GM19468 (cell line): ENCODE measurements around the gene OTC.

Experiments
- ATAC-seq: cut with Tn5 transposase; IDR thresholded peaks from one replicate; pipeline ENCODE4 v1.9.1; 2021; ENCODE audit warnings: mild to moderate bottlenecking, moderate library complexity, moderate number of reproducible peaks; ENCODE audit not compliant: unreplicated experiment; ENCODE audit errors: extremely low read depth

The OTC gene

DNA sequence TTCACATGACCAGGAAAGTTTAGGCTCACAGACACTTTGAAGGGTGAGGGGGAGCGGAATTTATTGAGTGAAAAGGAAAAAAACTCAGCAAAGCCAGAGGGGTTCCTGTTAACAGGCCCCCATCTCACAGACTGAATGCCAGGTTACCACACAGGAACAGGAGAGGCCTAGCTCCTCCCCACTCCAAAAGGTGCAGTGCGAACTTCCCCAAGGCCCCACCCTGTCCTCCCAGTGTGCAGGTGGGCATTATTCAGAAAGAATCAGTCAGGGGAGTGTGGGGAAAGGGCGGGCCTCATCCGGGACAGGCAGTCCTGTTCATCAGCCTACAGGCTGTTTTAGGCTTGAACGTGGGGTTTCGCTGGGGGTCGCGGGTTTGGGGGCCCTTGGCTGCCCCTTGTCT lies 4.0 kb downstream of the OTC start:
- no peak for ATAC-seq

DNA sequence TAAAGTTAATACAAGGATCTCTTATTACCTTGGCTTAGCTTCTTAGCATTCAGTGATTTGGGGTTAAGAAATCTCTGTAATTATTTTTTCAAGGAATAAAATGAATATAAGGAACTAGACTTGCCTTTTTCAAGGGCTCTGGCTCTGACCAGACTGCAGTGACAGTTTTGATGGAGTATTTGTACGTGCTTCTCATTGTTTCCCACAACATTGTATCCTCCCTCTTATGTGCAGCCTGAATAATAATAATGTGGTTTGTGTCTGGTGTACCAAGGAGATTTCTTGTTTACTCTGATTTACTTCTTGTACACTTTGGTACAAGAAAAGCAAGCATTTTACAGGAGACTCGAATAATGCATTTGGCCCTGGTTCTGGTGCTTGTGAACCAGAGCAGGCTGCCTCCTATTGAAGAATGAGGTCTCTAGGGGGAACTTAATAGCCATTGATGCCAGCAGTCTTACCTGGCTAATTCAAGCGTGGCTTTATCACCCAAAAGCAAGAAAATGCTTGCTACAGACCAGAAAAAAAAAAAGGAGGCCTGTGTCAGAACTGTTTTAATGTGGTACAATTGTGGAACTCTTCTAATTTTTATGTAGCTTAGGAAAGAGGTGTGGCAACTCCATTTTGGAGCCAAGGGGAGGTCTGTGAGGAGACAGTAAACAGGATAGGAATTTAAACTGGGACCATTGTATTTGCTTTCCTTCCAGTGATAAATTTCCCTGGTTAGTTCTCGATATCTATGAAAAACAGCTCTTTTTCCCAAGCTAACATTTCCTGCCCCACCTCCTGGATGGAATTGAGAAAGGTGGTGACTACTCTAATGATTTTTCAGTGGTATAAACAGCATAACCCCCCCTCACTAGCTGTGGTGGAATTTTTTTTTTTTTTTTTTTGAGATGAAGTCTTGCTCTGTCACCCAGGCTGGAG lies 5.6 kb downstream of the OTC start:
- ATAC-seq = no peak

DNA sequence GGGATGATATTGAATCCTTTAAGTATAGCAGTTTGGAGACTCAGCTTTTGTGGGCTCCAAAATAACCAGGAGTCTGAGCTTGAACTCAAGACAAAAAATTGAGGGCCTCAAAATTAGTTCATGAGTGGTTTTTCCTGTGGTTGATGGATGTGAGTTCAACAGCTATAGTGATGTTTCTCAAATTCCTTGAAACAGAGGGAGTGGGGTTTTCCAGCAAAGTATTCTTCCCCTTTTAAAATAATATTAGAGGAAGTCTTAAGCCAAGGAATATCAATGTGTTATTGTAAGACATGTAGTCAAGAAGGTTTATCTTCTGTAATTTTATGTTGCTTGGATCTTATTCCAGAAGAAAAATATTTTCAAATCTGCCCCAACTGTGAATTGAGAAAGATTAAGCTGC lies 10.6 kb downstream of the OTC start:
- no peak for ATAC-seq

DNA sequence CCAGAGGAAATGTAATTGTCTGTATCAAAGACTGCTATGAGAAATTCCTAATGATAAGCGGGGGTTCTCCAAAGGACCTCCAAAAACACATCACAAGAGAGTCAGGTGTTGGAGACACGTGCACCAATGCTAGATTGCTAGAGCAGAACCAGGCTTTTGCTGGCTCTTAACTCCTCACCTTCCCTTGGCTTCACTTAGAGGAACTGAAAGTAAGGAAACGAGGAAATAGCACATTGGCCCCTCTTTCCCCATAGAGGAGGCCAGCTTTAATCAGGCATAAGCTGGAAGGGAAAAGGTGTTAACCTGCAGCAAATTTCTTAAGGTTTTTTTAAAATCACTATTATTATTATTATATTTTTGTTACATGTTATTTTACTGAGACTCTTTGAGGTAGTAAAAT lies 13.6 kb downstream of the OTC start:
- no peak for ATAC-seq

DNA sequence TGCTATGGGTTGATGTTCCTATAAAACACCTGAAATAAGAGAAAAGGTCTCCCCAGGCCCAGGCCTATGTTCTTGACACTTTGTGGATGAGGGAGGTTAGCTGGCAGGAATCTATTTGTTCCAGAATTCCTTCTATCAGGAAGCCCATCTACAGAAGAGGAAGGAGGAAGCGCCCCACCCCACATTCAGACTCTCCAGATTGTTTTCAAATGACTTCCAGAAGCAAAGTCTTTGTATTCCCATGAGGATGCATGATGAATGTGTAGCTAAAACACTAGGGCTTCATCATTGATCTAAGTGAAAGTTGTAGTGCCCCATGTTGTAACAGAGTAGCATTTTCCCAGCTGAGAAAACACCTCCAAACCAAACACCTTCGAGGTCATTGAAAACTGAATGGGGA lies 16.4 kb downstream of the OTC start:
- ATAC-seq = no peak

DNA sequence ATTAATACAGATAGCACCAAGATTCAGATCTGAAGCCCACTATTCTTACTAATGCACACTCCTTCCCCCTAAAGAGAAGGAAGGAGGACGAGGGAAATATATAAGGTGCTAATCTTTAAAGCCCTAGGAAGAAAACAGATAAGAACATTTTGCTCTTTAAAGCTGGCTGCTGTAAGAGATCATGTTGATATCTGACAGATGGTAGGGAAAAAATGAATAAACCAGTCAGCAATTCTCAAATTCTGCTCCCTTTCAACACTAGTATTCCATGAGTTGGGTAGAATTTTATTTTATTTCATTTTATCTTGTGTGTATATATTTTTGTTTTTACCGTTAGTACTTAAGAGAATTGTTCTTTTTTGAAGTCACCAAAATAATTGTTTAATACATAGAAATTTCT lies 19.2 kb downstream of the OTC start:
- no peak for ATAC-seq

DNA sequence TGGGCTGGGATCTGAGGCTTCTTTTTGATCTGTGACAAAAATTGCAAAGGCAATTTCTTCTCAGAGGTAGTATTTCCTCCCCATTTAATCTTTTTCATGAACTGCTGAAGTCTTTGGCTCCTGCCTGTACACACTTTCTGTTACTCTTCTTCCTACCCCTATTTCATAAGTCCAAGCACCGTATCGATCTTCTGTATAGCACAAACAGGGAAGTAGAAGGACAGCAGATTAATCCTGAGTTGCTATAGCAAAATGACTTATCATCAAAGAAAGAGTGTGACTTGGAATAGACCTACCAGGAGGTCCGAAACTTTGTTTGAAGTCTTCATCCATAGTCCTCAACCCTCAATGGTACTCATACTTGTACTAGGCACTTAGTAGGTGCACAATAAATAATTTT lies 22.0 kb downstream of the OTC start:
- no peak for ATAC-seq

DNA sequence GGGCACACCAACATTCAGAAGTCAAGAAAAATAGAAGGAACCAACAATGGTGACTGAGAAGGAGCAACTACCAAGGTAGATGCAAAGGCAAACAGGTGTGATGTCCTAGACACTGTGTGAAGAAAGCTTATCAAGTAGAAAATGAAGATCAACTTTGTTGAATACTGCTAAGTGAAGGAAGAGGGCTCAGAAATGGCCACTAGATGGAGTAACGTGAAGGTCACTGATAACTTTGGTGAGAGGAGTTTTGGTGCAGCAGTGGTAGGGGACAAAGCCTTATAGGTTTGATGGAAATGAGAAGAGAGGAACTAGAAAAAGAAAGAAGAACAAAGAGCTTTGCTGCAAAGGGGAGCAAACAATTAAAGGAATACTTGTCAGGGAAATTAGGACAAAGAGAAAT lies 23.5 kb downstream of the OTC start:
- ATAC-seq = no peak

DNA sequence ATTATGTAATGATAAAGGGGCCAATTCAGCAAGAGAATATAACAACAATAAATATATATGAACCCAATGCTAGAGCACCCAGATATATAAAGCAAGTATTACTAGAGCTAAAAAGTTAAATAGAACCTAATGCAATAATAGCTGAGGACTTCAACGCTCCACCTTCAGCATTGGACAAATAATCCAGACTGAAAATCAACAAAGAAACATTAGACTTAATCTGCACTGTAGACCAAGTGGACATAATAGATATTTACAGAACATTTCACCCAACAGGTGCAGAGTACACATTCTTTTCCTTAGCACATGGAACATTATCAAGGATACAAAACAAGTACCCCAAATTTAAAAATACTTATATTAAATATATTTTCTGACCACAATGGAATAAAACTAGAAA lies 24.3 kb downstream of the OTC start:
- ATAC-seq = no peak

DNA sequence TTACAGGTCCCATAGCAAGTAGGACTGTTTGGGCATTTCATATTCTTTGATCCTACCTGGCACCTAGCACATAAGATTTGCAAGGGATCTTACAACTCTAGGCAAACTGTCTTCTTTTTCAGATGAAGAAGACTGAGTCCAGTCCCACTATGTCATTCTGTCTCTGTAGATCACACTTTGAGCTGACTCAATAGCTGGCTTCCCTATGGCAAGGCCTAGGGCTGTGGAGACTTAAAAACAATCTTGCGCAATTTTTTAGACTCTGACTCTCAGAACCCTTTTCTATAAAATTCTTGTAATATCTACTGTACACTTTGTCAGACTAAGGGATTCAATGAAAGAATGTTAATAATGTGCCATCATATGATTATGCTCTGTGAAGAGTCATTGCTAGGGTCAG lies 26.7 kb downstream of the OTC start:
- ATAC-seq = no peak

DNA sequence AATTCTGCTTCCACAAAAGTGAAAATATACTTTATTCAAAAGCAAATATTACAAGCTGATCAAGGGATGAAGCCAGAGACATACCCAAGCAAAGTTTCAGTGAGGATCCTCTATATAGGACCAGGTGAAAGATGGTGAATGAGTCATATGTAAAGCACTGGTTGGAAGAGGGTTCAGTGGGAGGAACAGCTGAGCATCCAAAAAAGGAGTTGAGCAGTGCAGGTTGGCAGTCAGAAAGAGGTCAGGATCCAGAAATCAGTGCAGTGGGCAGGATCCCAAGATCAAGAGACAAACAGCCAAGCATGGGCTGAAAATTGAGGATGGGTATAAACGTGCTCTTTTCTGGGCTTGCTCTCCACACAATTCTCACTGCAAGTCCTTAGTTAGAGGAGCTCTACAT lies 30.3 kb downstream of the OTC start:
- no peak for ATAC-seq

DNA sequence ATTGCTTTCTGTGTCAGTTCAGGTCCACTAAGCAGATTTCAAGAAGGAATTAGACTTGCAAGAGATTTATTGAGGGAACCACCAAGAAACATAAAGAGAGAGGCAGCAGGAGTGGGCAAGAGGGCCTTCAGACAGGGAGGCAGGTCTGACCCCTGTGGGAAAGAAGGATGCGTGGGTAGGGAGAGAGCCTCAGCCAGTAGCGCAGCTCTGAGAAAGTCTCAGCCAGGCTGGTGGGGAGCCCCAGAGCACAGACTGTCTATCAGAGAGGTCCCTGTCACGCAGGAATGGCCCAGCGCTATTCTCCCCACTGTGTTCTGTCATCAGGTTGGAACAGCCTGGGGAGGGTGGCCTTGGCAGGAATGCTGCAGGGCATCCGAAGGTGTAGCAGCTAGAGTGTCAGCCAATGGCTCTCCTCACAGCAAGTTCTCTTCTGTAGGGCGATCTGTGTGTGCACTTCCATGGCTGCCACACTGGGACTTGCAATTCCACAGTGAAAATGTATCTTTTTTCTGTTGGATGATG lies 48.0 kb downstream of the OTC start:
- no peak for ATAC-seq

DNA sequence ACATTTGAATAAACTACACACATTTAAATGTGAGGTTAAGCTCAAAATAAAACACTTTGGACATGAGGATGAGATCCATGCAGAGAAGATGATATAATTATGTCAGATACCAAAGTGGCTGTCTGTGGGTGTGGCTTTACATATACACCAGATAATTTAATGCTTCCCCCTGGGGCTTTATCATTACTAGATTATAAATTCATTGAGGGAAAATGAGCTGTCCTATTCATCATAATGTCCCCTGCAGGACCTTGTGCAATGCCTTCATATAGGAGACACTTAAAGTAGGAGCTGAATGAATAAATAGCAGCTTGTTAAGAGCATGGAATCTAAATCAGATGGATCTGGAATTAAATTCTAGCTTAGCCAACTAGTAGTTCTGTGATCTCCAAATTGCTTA lies 49.7 kb downstream of the OTC start:
- ATAC-seq = no peak

DNA sequence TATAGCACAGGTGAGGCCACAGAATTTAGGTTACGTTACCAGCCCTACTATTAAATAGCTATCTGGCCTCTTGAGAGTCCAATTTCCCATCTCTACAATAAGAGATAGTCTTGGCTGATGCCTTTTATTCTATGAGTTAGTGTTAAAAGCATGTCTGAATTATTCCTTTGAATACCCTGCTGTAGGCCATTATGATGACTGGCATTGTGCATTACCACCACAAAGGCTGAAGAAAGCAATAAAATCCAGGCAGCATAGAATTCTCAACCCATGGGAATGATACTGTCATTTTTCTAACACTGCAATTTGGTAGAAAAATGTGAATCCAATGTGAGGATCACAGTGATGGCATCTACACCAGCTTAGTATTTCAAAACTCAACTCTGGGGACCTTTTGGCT lies 51.4 kb downstream of the OTC start:
- ATAC-seq = no peak

DNA sequence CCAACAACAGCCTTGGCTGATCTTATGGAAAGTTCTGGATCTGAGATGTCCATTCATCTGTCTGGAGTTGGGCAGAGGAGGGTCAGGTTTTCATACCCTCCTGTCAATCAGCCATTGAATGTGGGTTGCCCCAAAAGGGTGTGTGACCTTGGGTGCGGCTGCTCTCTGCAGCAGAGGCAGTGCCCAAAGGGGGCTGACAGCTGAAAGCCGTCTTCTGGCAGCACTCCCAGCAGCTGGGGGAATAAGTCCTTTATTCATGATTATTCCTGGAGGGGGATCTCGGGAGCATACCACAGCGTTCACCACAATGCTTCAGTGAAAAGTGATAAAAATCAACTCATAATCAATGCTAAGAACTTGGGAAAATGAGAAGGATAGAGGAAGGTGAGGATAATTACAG lies 54.7 kb downstream of the OTC start:
- ATAC-seq = no peak

DNA sequence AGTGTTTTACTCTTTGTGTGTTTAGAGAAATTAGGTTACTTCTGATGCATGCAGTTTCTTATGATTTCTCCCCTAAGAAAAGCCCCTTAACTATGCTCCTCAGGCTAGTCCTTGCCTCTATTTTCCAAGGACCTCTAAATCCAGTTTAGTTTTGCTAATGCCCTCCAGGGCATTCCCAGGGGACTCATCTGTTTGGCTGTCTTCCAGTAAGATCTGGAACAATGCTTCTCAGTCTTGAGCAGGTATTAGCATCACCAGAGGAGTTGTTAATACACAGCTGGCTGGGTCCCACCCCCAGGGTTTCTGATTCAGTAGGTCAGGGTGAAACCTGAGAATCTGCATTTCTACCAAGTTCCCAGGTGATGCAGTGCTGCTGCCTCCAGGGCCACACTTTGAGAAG lies 56.9 kb downstream of the OTC start:
- no peak for ATAC-seq

DNA sequence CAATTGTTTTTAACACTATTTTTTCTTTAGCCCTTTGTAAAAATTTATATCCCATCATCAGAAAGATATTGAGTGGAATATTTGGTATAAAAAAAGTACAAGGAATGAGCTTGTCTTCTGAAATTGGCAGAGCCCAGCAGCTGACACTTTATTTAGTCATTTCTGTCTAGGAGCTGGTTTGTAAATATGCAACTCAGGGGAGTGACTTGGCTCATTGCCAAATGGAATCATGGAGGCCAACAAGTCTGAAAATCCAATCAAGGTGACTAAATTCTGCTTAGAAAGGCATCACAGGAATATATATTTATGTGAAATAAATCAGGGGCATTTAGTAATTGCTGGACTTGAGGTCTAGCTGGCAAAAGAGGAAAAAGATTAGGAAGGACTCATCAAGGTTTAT lies 74.4 kb downstream of the OTC start:
- no peak for ATAC-seq

DNA sequence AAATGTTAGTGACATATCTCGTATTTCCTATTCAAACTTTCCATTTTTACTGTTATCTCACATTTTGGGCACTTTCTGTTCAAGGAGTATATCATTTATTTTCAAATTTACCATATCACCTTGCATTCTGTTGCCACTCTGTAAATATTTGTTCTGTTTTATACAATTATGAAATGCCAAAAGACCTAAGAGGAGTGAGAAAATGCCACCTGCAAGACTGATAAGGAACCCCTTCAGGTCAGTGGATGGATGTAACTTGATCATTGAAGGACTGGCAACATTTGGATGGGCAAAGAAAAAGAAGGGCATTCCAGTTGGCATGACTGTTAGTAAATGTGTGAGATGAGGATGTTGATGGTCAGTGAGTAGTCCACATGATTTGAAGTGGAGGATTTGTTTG lies 79.1 kb downstream of the OTC start:
- no peak for ATAC-seq

DNA sequence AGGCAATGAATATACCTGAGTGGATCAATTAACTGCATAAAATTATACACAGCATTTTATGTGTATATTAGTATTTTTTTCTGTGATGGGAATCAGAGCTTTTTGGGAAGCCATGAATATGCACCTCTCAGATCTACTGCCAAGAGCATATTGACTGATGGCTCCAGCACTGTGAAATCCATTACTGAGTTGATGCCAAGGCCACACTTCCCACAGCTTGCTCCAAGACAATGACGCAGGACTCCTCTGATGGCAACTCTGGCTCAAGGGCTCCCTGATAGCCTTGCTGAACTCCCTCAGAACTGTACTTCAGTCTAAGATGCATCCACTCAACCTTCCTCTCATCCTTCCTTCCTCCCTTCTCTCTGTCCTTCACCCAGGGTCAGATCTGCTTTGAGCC lies 82.7 kb downstream of the OTC start:
- ATAC-seq = no peak

DNA sequence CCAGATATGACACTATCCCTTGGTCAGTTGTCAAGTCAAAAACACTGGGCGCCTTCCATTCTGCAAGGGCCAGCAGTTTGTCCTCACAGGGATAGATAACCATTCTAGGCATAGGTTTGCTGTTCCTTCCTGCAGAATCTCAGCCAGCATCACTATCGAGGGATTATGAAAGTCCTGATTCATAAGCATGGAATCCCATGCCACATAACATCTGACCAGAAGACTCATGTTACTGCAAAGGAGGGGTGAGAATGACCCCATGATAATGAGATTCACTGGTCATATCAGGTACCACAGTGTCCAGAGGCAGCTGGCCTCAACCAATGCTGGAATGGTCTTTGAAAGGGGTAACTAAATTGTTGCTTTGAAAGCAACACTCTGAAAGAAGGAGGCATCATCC lies 84.7 kb downstream of the OTC start:
- ATAC-seq = no peak

DNA sequence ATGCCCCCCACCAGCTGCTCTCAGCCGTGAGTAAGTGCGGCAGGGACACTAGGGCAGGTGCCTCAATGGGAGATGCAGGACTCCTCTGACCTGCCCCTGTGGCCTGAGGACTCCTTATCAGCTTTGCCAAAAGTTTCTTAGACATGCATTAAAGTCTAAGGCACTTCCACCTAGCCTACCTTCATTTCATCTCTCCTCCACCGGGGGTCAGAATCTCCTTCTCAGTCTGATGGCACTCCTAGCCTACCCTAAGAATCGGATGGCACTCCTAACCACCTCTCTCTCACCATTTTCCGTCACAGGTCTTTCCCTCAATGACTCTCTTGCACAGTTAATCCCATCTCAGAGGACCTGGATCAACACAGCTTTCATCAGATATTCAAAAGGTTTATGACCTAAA lies 85.9 kb downstream of the OTC start:
- ATAC-seq = no peak

DNA sequence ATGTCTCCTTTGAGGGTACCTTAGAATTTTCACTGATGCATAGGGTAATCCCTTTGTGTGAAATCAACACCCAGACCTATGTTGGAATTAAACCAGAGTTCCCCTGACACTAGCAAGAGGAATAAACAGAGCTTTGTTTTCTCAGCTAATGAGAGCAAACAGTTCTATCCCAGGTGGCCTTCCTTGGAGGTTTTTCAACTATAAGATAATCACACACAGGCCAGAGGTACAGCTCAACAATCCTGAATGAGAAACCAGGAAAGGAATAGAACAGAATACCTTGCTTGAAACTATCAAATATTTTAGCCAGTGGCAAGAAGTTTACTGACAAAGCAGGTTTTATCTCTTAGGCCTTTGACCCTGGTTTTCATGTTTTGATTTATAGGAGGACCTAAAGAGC lies 100.2 kb downstream of the OTC start:
- ATAC-seq = no peak
